Measurements from ENCODE around the gene FSTL4. TPM values are rescaled to one million over a fixed set of nuclear protein-coding genes. Genes with fewer than 3 reads are reported as not detected.

Gene FSTL4
- total and polyA plus RNA-seq, 2 of the 4 experiments (the other 2 are of a cell fraction): 0.18 TPM; not detected in 1

- ChIA-PET CTCF (no interaction called here), POLR2A (ENCODE audit: unreplicated experiment) (no interaction called here)
- Histone ChIP-seq H3K4me3 (ENCODE audit: insufficient read depth, low read depth, low read length) (no peak overlapping the region), H2BK5ac (ENCODE audit: low read depth, low read length, poor library complexity, severe bottlenecking) (no peak overlapping the region), H3K27ac (ENCODE audit: insufficient read depth, low read length) (no peak overlapping the region), H4K8ac (ENCODE audit: low read depth in 2 of 2, low read length in 2 of 2) (no peak overlapping the region), H3K9ac (ENCODE audit: low read depth, low read length) (no peak overlapping the region), H3K18ac (ENCODE audit: low read depth, low read length) (no peak overlapping the region), H3K36me3 (ENCODE audit: control insufficient read depth, insufficient read depth, low read length) (no peaks in the 10 kb centered on the region), H2BK20ac (ENCODE audit: low read depth, low read length) (no peak overlapping the region), H3K9me3 (ENCODE audit: control insufficient read depth, insufficient read depth, low read length) (no peaks in the 10 kb centered on the region), H3K27me3 (ENCODE audit: control insufficient read depth, insufficient read depth, low read length) (no peaks in the 10 kb centered on the region), H3K79me1 (ENCODE audit: low read depth in 1 of 2, low read length in 2 of 2) (no peaks in the 10 kb centered on the region), H3K14ac (replicated peaks; ENCODE audit: low read depth, low read length) (no peak overlapping the region), H2AK9ac (replicated peaks; ENCODE audit: low read depth, low read length, poor library complexity) (no peak overlapping the region), H2AFZ (replicated peaks; ENCODE audit: low read length, poor library complexity) (no peak overlapping the region), H3K4me2 (ENCODE audit: low read depth, low read length) (no peak overlapping the region), H3K4me1 (ENCODE audit: control insufficient read depth, insufficient read depth, low read length) (no peaks in the 10 kb centered on the region), H3K9me1 (ENCODE audit: insufficient read depth, low read length) (no peaks in the 10 kb centered on the region), H3K23ac (ENCODE audit: low read depth, low read length) (no peak overlapping the region), H3K4ac (ENCODE audit: low read depth, low read length) (no peak overlapping the region), H2BK15ac (ENCODE audit: low read depth, low read length) (no peak overlapping the region), H4K5ac (ENCODE audit: low read depth, low read length) (no peak overlapping the region), H2BK120ac (ENCODE audit: low read depth, low read length) (no peak overlapping the region), H2AK5ac (ENCODE audit: low read depth, low read length) (no peak overlapping the region), H4K20me1 (ENCODE audit: insufficient read depth, low read length) (no peaks in the 10 kb centered on the region), H3K56ac (ENCODE audit: extremely low read depth, insufficient read depth, low read length) (no peak overlapping the region), H4K91ac (ENCODE audit: insufficient read depth, low read depth, low read length) (no peak overlapping the region)
- intact Hi-C loops (cut with micrococcal nuclease): no loop called here
- in situ Hi-C loops (cut with MboI; ENCODE audit: low sequenced_read_pairs): no loop called here
- no peak for ATAC-seq (ENCODE audit: low read depth)
- no CpG with 5 or more reads among the region's 5 CpGs for WGBS, 2 experiments (ENCODE audit: extremely low coverage in 2 of 2, insufficient read length in 1 of 2)
- TF ChIP-seq USF2 (IDR thresholded peaks at IDR 0.05; ENCODE audit: low read depth, low read length) (no peak), RFX5 (IDR thresholded peaks at IDR 0.05; ENCODE audit: low read depth, low read length) (no peak), SMC3 (IDR thresholded peaks at IDR 0.05; ENCODE audit: low read depth, low read length) (no peak), FOS (IDR thresholded peaks at IDR 0.05; ENCODE audit: low read depth, low read length) (no peak), MAZ (IDR thresholded peaks at IDR 0.05; ENCODE audit: borderline replicate concordance, low read depth, low read length) (no peak), BHLHE40 (IDR thresholded peaks at IDR 0.05; ENCODE audit: low read depth, low read length) (no peak), NFE2L2 (IDR thresholded peaks at IDR 0.05; ENCODE audit: low read depth, low read length) (no peak), CHD1 (IDR thresholded peaks at IDR 0.05; ENCODE audit: low read depth, low read length) (no peak), CEBPB (IDR thresholded peaks at IDR 0.05; ENCODE audit: low read depth, low read length) (no peak), CTCF (conservative IDR thresholded peaks at IDR 0.05; ENCODE audit: low read depth, low read length) (no peak), MXI1 (IDR thresholded peaks at IDR 0.05; ENCODE audit: borderline replicate concordance, low read depth, low read length) (no peak), RCOR1 (IDR thresholded peaks at IDR 0.05; ENCODE audit: insufficient replicate concordance, low read length) (no peak), MAFK (IDR thresholded peaks at IDR 0.05; ENCODE audit: low read depth, low read length) (no peak), RAD21 (IDR thresholded peaks at IDR 0.05; ENCODE audit: low read length) (no peak), POLR2A (IDR thresholded peaks at IDR 0.05; ENCODE audit: low read depth, low read length) (no peak), ELK1 (IDR thresholded peaks at IDR 0.05; ENCODE audit: borderline replicate concordance, low read depth, low read length) (no peak)
- DNase-seq: no peak
- dilution Hi-C loops (cut with HindIII; ENCODE audit: low sequenced_read_pairs, unreplicated experiment): no loop called here
- BruUV-seq (replicated peaks): no TSS peak
Measured at GRCh38 chr5:133506181-133506580, 106.2 kb downstream of the FSTL4 start.

Measured in IMR-90 (cell line).